Fibroblast of lung (primary cell): ENCODE results near the gene CFAP73. TPM values are rescaled to one million over a fixed set of nuclear protein-coding genes. Genes with fewer than 3 reads are reported as not detected.

ENCODE experiments used
- DNase-seq, 2 donors: peaks; one replicate each; pipeline versions ENCODE4 v3.0.0 to v3.0.0-alpha.2; 2010; ENCODE audit warnings: low read depth in 2 of 2
- H2AFZ ChIP-seq: 2 replicates; pipeline ENCODE4 v1.5.1; 2012; ENCODE audit warnings: low read length, control low read depth, inconsistent platforms
- H3K27ac ChIP-seq: 2 replicates; pipeline ENCODE4 v1.5.1; 2011; ENCODE audit warnings: low read length, control low read depth; ENCODE audit not compliant: insufficient read depth
- H3K27me3 ChIP-seq: 2 replicates; pipeline ENCODE4 v1.5.1; 2011; ENCODE audit warnings: mild to moderate bottlenecking, low read length; ENCODE audit not compliant: control insufficient read depth, insufficient read depth
- H3K36me3 ChIP-seq: 2 replicates; pipeline ENCODE4 v1.5.1; 2011; ENCODE audit warnings: low read length; ENCODE audit not compliant: control insufficient read depth, insufficient read depth
- H3K4me1 ChIP-seq: 2 replicates; pipeline ENCODE4 v1.5.1; 2011; ENCODE audit warnings: low read length; ENCODE audit not compliant: control insufficient read depth, insufficient read depth; ENCODE audit errors: extremely low read depth
- H3K4me2 ChIP-seq: 2 replicates; pipeline ENCODE4 v1.5.1; 2011; ENCODE audit warnings: low read length, control low read depth; ENCODE audit not compliant: insufficient read depth; ENCODE audit errors: extremely low read depth
- H3K4me3 ChIP-seq, 4 experiments: fragments of 200-600 bp in 1 of 4; sonication (generic) in 1 of 4; replicated peaks in 1 of 4; 2 replicates each; pipeline ENCODE4 v1.5.1; 2011 to 2016; ENCODE audit warnings: low read length in 4 of 4, low read depth in 3 of 4, mild to moderate bottlenecking in 3 of 4, control low read depth in 2 of 4, inconsistent platforms in 1 of 4, mixed read lengths in 1 of 4; ENCODE audit not compliant: insufficient read depth in 1 of 4; ENCODE audit errors: control extremely low read depth in 1 of 4
- H3K79me2 ChIP-seq: 2 replicates; pipeline ENCODE4 v1.5.1; 2012; ENCODE audit warnings: mild to moderate bottlenecking, low read length, inconsistent platforms; ENCODE audit not compliant: control insufficient read depth, insufficient read depth
- H3K9ac ChIP-seq: 2 replicates; pipeline ENCODE4 v1.5.1; 2011; ENCODE audit warnings: mild to moderate bottlenecking, low read length, control low read depth; ENCODE audit not compliant: insufficient read depth
- H3K9me3 ChIP-seq: 2 replicates; pipeline ENCODE4 v1.5.1; 2012; ENCODE audit warnings: low read depth, low read length; ENCODE audit not compliant: control insufficient read depth, insufficient read depth
- H4K20me1 ChIP-seq: 2 replicates; pipeline ENCODE4 v1.5.1; 2011; ENCODE audit warnings: low read length; ENCODE audit not compliant: control insufficient read depth, insufficient read depth; ENCODE audit errors: extremely low read depth
- CTCF ChIP-seq, 2 donors: IDR thresholded peaks in 1 of 2; conservative IDR thresholded peaks in 1 of 2; 1 replicate in 1 of 2; 2 replicates in 1 of 2; pipeline ENCODE4 v1.5.1; 2011 to 2012; ENCODE audit warnings: low read length in 2 of 2, control low read depth in 1 of 2, inconsistent platforms in 1 of 2, low read depth in 1 of 2, mild to moderate bottlenecking in 1 of 2
- EZH2 ChIP-seq: IDR thresholded peaks from 2 replicates; pipeline ENCODE4 v1.5.1; 2012; ENCODE audit warnings: low read length, control low read depth, mild to moderate bottlenecking; ENCODE audit errors: missing control alignments
- polyA plus RNA-seq, 2 donors: library from polyadenylated mRNA; depleted of rRNA in 1 of 2; stranded (reverse) in 1 of 2; unstranded in 1 of 2; fragments of >200 nt; gene quantifications; 2 replicates each; pipeline ENCODE4 v1.2.1, GENCODE V29; 2011 to 2012; ENCODE audit warnings: missing spikeins in 1 of 2
- total RNA-seq: library from RNA; depleted of rRNA; stranded (reverse); fragments of >200 nt; gene quantifications from 2 replicates; pipeline ENCODE4 v1.2.1, GENCODE V29; 2014

CFAP73 gene
- total and polyA plus RNA-seq, 2 donors (not counting 1 experiment from before 2014, with no cell fraction given) = not detected

GRCh38 chr12:113191227-113191626 lies 41.7 kb downstream of the CFAP73 start:
- H3K4me2 ChIP-seq = no peak overlapping the region
- TF ChIP-seq CTCF (conservative IDR thresholded peaks at IDR 0.05 in 1 of 2, IDR thresholded peaks at IDR 0.05 in 1 of 2; ENCODE audit: low read depth in 1 of 2, low read length in 2 of 2) = no peak
- no peak for TF ChIP-seq EZH2
- no peak for DNase-seq
- peaks cover 5% of the 10 kb centered on the region for H3K79me2 ChIP-seq
- H2AFZ ChIP-seq = no peak overlapping the region
- peaks cover 21% of the 10 kb centered on the region for H3K4me1 ChIP-seq
- H3K4me3 ChIP-seq = no peak overlapping the region
- peaks cover 4% of the 10 kb centered on the region for H3K36me3 ChIP-seq
- no peaks in the 10 kb centered on the region for H3K9me3 ChIP-seq
- no peak overlapping the region for H3K27ac ChIP-seq
- no peaks in the 10 kb centered on the region for H3K27me3 ChIP-seq
- no peaks in the 10 kb centered on the region for H4K20me1 ChIP-seq
- H3K9ac ChIP-seq = no peak overlapping the region

GRCh38 chr12:113194971-113195391 lies 45.5 kb downstream of the CFAP73 start:
- no peaks in the 10 kb centered on the region for H3K27me3 ChIP-seq
- H3K9ac ChIP-seq = no peak overlapping the region
- peak overlapping the region; percentile 59 for H3K27ac ChIP-seq

GRCh38 chr12:113195598-113195997 lies 46.1 kb downstream of the CFAP73 start:
- DNase-seq = no peak
- Histone ChIP-seq H3K4me3 (no peak overlapping the region), H3K27ac (no peak overlapping the region), H3K27me3 (no peaks in the 10 kb centered on the region), H4K20me1 (no peaks in the 10 kb centered on the region), H3K36me3 (peaks cover 2% of the 10 kb centered on the region), H2AFZ (no peak overlapping the region), H3K9me3 (no peaks in the 10 kb centered on the region), H3K79me2 (no peaks in the 10 kb centered on the region), H3K4me2 (no peak overlapping the region), H3K9ac (no peak overlapping the region), H3K4me1 (peaks cover 13% of the 10 kb centered on the region)
- TF ChIP-seq CTCF (conservative IDR thresholded peaks at IDR 0.05 in 1 of 2, IDR thresholded peaks at IDR 0.05 in 1 of 2; ENCODE audit: low read depth in 1 of 2, low read length in 2 of 2) (no peak), EZH2 (no peak)

More at GRCh38 chr12:113194971-113195391, 45.5 kb downstream of the CFAP73 start:
- Histone ChIP-seq H3K4me2 (peak overlapping the region; percentile 16), H3K79me2 (no peaks in the 10 kb centered on the region), H3K4me3 (no peak overlapping the region), H2AFZ (no peak overlapping the region), H3K36me3 (peaks cover 2% of the 10 kb centered on the region), H4K20me1 (no peaks in the 10 kb centered on the region), H3K9me3 (no peaks in the 10 kb centered on the region), H3K4me1 (peaks cover 13% of the 10 kb centered on the region)
- peak; percentile 42 to 85 for DNase-seq
- no peak for TF ChIP-seq CTCF (conservative IDR thresholded peaks at IDR 0.05 in 1 of 2, IDR thresholded peaks at IDR 0.05 in 1 of 2; ENCODE audit: low read depth in 1 of 2, low read length in 2 of 2)
- no peak for TF ChIP-seq EZH2
